Spinal cord (tissue), 10 donors: ENCODE measurements around the gene C16orf74. TPM values are rescaled to one million over a fixed set of nuclear protein-coding genes. Genes with fewer than 3 reads are reported as not detected.
A peak's percentile ranks its signal among the peaks of the same experiment; 100 is the strongest.

Experiments
- DNase-seq, 6 donors: peaks; one replicate each; pipeline versions ENCODE4 v3.0.0 to v3.0.0-alpha.2; 2013 to 2015; ENCODE audit warnings: low spot score in 6 of 6, low read depth in 4 of 6
- H3K27ac ChIP-seq: one replicate; pipeline ENCODE4 v1.5.1; 2013; ENCODE audit warnings: low read depth, low read length, control low read depth
- H3K27me3 ChIP-seq: one replicate; pipeline ENCODE4 v1.6.1; 2013; ENCODE audit warnings: low read length; ENCODE audit not compliant: control insufficient read depth, insufficient read depth
- H3K36me3 ChIP-seq: one replicate; pipeline ENCODE4 v1.6.1; 2013; ENCODE audit warnings: low read length; ENCODE audit not compliant: control insufficient read depth, insufficient read depth
- H3K4me1 ChIP-seq: one replicate; pipeline ENCODE4 v1.6.1; 2013; ENCODE audit warnings: low read length; ENCODE audit not compliant: control insufficient read depth, insufficient read depth
- H3K4me3 ChIP-seq: one replicate; pipeline ENCODE4 v1.5.1; 2013; ENCODE audit warnings: low read depth, low read length, control low read depth
- H3K9me3 ChIP-seq: one replicate; pipeline ENCODE4 v1.6.1; 2013; ENCODE audit warnings: low read length; ENCODE audit not compliant: control insufficient read depth, insufficient read depth
- WGBS: methylation state at CpG from one replicate; pipeline ENCODE4 v1.1.5; 2013; ENCODE audit warnings: missing lambda C conversion rate; ENCODE audit not compliant: insufficient coverage; 5-methylcytosine and 5-hydroxymethylcytosine counted together
- polyA plus RNA-seq, 2 donors: library from polyadenylated mRNA; unstranded; fragments of 120-200 nt; gene quantifications; one replicate each; pipeline ENCODE4 v1.2.1, GENCODE V29; 2013; ENCODE audit not compliant: insufficient read length in 2 of 2
- total RNA-seq, 2 donors: library from RNA; depleted of rRNA in 1 of 2; stranded (reverse); fragments of 120-200 nt in 1 of 2; fragments of >200 nt in 1 of 2; gene quantifications; one replicate each; pipeline versions ENCODE4 v1.2.3 to v1.2.4, GENCODE V29; 2013 to 2014
- donor health status: healthy.

The C16orf74 gene
- total and polyA plus RNA-seq, 4 donors = 1.8 to 4.8 (median 2.9) TPM

DNA sequence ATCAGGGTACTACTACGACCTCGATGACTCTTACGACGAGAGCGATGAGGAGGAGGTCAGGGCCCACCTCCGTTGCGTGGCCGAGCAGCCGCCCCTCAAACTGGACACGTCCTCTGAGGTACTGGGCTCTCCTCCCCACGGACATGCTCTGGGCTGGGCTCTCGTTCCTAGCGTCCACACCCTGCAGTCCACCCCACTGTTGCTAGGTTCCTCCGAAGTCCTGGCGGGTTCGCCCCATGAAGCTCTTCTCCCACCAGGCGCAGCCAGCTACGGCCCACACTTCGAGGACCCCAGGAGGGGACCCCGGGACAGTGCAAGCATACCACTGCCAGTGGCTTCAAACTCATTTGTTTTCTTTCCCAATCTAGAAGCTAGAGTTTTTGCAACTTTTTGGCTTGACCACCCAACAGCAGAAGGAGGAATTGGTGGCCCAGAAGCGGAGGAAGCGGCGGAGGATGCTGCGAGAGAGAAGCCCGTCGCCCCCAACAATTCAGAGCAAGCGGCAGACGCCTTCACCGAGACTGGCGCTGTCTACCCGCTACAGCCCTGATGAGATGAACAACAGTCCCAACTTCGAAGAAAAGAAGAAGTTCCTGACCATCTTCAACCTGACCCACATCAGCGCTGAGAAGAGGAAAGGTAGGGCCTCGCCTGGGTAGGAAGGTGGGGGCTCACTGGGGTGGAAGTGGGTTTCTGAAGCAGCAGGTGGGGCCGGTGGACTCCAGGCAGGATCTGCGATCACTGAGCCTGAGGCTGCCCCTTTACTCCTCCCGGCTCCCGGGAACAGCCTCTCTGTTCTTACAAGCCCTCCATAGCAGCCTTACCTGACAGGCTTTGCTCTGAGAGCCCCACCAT is 87.7 kb downstream of the C16orf74 start:
- peaks cover 69% of the 10 kb centered on the region for H3K4me1 ChIP-seq
- H3K27me3 ChIP-seq = no peaks in the 10 kb centered on the region
- H3K36me3 ChIP-seq = peaks cover 88% of the 10 kb centered on the region
- H3K4me3 ChIP-seq = no peak overlapping the region
- no peaks in the 10 kb centered on the region for H3K9me3 ChIP-seq
- WGBS = 87% methylated on average over 32 of the region's 38 CpGs
- H3K27ac ChIP-seq = no peak overlapping the region
- no peak for DNase-seq

DNA sequence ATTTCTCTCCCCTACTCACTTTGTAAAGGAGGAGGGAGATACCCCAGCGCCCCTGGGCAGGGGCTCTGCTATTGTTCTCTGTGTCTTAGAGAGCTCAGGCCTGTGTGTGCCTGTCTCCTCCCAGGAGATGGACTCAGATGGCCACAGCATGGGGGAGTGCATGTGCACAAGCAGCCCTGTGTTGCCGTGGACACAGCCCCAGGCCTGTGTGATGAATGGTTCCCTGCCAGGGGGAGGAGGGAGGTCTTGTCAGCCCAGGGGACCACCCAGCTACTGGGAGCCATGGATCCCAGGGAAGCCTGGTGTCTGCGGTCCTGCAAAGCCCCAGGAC is 88.4 kb downstream of the C16orf74 start:
- Histone ChIP-seq H3K27ac (peak overlapping the region; percentile 17), H3K4me1 (peaks cover 74% of the 10 kb centered on the region), H3K4me3 (no peak overlapping the region), H3K36me3 (peaks cover 88% of the 10 kb centered on the region), H3K27me3 (no peaks in the 10 kb centered on the region), H3K9me3 (no peaks in the 10 kb centered on the region)
- peak in 4 of 6 donors; percentile 56 to 89 (median 74) for DNase-seq
- 18% methylated on average over 3 of the region's 3 CpGs for WGBS

DNA sequence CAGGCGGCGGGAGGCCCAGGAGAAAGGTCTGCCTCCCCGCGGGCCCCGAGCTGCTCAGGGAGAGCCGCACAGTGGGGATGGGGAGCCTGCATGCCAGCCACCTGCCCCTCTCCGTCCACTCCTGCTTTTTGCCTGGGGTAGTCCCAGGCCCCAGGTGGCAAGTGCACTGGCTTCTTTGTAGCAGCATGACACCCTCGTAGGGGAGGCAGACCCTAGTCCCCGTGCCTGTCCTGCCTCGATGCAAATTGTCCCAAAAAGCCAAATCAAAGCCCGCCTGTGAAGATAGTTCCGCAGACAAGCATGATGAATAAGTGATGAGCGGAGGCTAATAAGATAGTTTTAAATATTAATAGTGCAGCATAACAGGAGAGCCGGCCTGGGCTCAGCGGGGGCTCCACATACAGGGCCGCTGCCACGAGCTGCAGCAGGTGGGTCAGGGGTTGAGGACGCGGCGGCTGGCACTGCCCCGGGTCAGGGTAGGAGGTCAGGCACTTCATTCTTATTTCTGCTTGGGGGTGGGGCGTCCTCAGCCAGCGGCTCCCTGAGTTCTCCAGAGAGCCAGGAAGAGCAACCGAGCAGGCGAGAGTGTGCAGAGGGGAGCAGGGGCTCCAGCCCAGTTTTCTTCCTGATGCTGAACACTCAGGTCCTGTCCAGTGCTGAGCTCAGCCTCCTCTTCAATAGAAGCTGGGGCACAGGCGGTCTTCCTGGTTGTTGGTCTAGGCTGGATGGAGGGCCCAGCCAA is 89.0 kb downstream of the C16orf74 start:
- Histone ChIP-seq H3K4me3 (no peak overlapping the region), H3K27me3 (no peaks in the 10 kb centered on the region), H3K36me3 (peaks cover 88% of the 10 kb centered on the region), H3K27ac (peak overlapping the region; percentile 17), H3K9me3 (no peaks in the 10 kb centered on the region), H3K4me1 (peaks cover 80% of the 10 kb centered on the region)
- 36% methylated on average over 24 of the region's 26 CpGs for WGBS
- no peak for DNase-seq

DNA sequence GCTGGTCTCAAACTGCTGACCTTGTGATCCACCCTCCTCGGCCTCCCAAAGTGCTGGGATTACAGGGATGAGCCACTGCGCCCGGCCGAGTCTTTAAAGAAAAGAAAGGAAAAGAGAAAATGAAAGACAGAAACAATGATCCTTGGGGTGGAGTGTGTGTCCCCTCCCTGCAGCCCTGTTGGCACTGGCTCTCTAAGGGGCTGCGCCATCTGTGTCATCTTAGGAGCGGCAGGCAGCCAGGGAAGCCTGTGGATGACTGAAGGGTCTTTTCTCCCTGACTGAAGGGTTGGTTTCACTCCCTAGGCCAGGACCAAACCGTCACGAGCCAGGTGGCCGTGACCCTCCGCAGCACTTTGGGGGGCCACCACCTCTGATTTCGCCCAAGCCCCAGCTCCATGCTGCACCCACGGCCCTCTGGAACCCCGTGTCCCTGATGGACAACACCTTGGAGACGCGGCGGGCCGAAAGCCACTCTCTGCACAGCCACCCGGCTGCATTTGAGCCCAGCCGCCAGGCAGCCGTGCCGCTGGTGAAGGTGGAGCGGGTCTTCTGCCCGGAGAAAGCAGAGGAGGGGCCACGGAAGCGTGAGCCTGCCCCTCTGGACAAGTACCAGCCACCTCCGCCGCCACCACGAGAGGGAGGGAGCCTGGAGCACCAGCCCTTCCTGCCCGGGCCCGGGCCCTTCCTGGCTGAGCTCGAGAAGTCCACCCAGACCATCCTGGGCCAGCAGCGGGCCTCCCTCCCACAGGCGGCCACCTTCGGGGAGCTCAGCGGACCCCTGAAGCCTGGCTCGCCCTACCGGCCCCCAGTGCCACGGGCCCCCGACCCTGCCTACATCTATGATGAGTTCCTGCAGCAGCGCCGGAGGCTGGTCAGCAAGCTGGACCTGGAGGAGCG is 89.8 kb downstream of the C16orf74 start:
- peaks cover 86% of the 10 kb centered on the region for H3K4me1 ChIP-seq
- no peak overlapping the region for H3K27ac ChIP-seq
- peak in 1 of 6 donors; percentile 73 for DNase-seq
- no peaks in the 10 kb centered on the region for H3K9me3 ChIP-seq
- 62% methylated on average over 37 of the region's 42 CpGs for WGBS
- H3K36me3 ChIP-seq = peaks cover 90% of the 10 kb centered on the region
- no peak overlapping the region for H3K4me3 ChIP-seq
- H3K27me3 ChIP-seq = no peaks in the 10 kb centered on the region

DNA sequence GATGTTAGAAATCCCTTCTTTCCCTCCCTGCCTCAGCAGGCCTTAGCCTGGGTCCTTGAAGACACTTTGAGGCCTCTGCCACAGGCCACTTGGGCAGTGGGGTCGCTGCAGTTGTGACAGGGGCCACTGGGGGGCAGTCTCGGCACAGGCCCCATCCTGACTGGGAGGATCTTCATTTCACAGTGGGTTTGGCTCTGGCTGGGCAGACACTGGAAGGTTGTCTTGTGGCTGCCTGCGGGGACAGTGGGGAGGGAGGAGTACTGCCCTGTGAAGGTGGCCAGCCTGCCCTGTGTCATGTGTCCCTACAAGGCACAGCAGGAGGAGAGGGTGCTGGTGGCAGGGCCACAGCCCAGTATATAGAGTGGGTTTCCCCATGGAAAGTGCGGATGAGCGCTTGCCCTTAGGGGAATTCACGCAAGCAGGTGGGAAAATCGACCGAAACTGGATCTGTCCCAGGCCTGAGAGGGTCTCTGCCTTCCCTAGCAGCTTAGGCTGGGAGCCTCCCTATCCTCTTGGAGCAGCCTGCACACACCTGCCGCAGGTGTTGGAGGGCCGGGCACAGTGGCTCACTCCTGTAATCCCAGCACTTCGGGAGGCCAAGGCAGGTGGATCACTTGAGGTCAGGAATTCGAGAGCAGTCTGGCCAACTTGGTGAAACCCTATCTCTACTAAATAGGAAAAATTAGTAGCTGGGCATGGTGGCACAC is 90.9 kb downstream of the C16orf74 start:
- Histone ChIP-seq H3K9me3 (no peaks in the 10 kb centered on the region), H3K4me3 (no peak overlapping the region), H3K27me3 (no peaks in the 10 kb centered on the region), H3K36me3 (peaks cover 91% of the 10 kb centered on the region), H3K27ac (no peak overlapping the region), H3K4me1 (peaks cover 79% of the 10 kb centered on the region)
- WGBS = 65% methylated on average over 11 of the region's 12 CpGs
- DNase-seq = peak in 2 of 6 donors; percentile 78 to 82

DNA sequence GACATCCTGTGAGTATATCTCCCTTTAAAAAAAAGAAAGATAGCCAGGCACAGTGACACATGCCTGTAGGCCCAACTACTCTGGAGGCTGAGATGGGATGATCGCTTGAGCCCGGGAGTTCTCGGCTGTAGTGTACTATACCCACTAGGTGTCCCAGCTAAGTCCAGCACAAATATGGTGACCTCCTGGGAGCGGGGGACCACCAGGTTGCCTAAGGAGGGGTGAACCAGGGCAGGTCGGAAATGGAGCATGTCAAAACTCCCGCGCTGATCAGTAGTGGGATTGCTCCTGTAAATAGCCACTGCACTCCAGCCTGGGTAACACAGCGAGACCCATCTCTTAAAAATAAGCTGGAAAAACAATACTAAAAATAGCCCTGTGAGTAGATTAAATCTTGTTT is 91.6 kb downstream of the C16orf74 start:
- peaks cover 92% of the 10 kb centered on the region for H3K36me3 ChIP-seq
- no peaks in the 10 kb centered on the region for H3K27me3 ChIP-seq
- no peaks in the 10 kb centered on the region for H3K9me3 ChIP-seq
- WGBS = 88% methylated on average over 3 of the region's 8 CpGs
- H3K4me1 ChIP-seq = peaks cover 82% of the 10 kb centered on the region
- no peak overlapping the region for H3K27ac ChIP-seq
- H3K4me3 ChIP-seq = no peak overlapping the region
- DNase-seq = no peak

DNA sequence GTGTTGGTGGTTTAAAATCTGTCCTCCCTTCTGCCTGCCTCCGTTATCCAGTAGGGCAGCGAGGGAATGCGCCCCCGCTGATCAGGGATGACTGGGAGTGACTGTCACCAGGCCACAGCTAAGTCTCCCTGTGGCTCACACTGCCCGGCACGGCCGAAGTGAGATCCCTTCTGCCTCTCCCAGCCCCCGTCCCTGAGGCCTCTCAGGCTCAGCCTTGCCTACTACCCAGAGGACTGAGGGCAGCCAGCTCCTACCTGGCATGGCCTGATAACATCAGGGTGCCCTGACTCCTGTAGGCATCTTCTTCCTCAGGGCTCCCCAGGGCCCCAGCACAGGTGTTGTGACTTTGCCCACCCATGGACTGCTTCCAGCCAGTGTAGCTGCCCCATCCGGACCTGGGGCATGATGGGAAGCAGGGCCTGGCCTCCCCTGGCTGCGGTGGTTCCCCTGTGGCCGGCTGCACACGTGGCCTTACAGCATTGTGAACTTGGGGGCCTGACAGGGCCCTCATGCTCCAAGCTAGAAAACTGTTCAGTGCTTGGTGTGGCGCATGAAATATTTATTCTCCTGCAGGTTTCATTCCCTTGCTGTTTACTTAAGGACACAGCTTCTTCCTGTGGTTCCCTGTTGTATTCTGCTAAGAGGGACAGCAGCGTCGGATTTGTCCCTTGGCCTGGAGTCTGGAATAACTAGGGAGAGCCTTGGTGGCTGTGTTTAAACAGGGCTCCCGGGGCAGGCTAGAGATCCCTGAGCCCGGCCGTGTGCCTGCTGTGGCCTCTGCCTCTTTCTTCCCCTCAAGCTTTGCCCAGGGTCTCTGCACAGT is 92.2 kb downstream of the C16orf74 start:
- 90% methylated on average over 15 of the region's 18 CpGs for WGBS
- Histone ChIP-seq H3K36me3 (peaks cover 92% of the 10 kb centered on the region), H3K27me3 (no peaks in the 10 kb centered on the region), H3K4me1 (peaks cover 82% of the 10 kb centered on the region), H3K27ac (no peak overlapping the region), H3K4me3 (no peak overlapping the region), H3K9me3 (no peaks in the 10 kb centered on the region)
- DNase-seq = no peak

DNA sequence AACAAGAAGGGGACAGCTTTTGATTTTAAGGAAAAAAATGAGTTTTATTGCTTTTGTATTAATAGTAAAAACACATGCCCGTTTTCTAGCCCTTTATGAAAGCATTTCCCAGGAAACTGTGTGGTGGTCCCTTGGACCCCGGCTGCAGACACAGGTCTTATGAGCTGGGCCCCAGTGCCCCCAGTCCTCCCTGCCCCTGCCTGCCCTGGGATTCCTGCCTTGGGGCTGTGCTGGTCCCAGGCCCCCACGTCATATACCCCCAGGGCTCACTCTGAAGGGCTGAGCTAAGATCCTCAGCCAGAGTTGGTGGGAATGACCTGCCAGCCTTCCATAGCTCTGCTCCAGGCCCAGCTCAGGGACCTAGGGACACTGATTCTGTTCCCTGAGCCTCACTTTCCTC is 92.9 kb downstream of the C16orf74 start:
- Histone ChIP-seq H3K4me3 (no peak overlapping the region), H3K4me1 (peaks cover 81% of the 10 kb centered on the region), H3K27me3 (no peaks in the 10 kb centered on the region), H3K27ac (no peak overlapping the region), H3K9me3 (no peaks in the 10 kb centered on the region), H3K36me3 (peaks cover 90% of the 10 kb centered on the region)
- 87% methylated on average over 3 of the region's 3 CpGs for WGBS
- DNase-seq = no peak
